C4-2B (cell line): ENCODE data around the gene DPP7.
A peak's percentile ranks its signal among the peaks of the same experiment; 100 is the strongest.

Experiments
- H3K27ac ChIP-seq: fragments of 450-650 bp; 2 replicates; pipeline ENCODE4 v1.5.1; 2017
- CTCF ChIP-seq: fragments of 450-650 bp; conservative IDR thresholded peaks from 2 replicates; pipeline ENCODE4 v1.5.1; 2017; ENCODE audit warnings: mild to moderate bottlenecking
- ZFX ChIP-seq: fragments of 450-650 bp; IDR thresholded peaks from 2 replicates; pipeline ENCODE4 v1.6.1; 2017

The DPP7 gene

GRCh38 chr9:137077010-137077747 is 37.4 kb downstream of the DPP7 start, which contains the start of gene UAP1L1:
Gene UAP1L1 (plus strand): TSS chr9:137077517. CDS start chr9:137077533, 16 bp downstream.
- TF ChIP-seq ZFX (peak; percentile 77; the same call in 1 of the 2 replicates), CTCF (no peak)
- peak within 1 kb of the TSS; percentile 71 for H3K27ac ChIP-seq

GRCh38 chr9:137076636-137077009 is 37.9 kb downstream of the DPP7 start:
- H3K27ac ChIP-seq = peak overlapping the region; percentile 71; the same call in 1 of the 2 replicates
- TF ChIP-seq CTCF = no peak
- no peak for TF ChIP-seq ZFX

- no peak overlapping the region for H3K27ac ChIP-seq
- TF ChIP-seq ZFX = no peak
- TF ChIP-seq CTCF = no peak
Measured at GRCh38 chr9:137075275-137075775, 39.2 kb downstream of the DPP7 start.

- H3K27ac ChIP-seq = no peak overlapping the region
- TF ChIP-seq ZFX (no peak), CTCF (no peak)
Measured at GRCh38 chr9:137074657-137075274, 39.8 kb downstream of the DPP7 start.

GRCh38 chr9:137073992-137074399 is 40.5 kb downstream of the DPP7 start:
- TF ChIP-seq CTCF (no peak), ZFX (no peak)
- H3K27ac ChIP-seq = no peak overlapping the region

GRCh38 chr9:137071282-137071681 is 43.3 kb downstream of the DPP7 start:
- H3K27ac ChIP-seq = peak overlapping the region; percentile 82
- TF ChIP-seq ZFX (no peak; the same call in 1 of the 2 replicates), CTCF (no peak)

- H3K27ac ChIP-seq = peak overlapping the region; percentile 82
- TF ChIP-seq CTCF (no peak), ZFX (no peak)
Measured at GRCh38 chr9:137070906-137071275, 43.6 kb downstream of the DPP7 start.
